ENCODE data around the gene SNRPD2.

The SNRPD2 gene

DNA sequence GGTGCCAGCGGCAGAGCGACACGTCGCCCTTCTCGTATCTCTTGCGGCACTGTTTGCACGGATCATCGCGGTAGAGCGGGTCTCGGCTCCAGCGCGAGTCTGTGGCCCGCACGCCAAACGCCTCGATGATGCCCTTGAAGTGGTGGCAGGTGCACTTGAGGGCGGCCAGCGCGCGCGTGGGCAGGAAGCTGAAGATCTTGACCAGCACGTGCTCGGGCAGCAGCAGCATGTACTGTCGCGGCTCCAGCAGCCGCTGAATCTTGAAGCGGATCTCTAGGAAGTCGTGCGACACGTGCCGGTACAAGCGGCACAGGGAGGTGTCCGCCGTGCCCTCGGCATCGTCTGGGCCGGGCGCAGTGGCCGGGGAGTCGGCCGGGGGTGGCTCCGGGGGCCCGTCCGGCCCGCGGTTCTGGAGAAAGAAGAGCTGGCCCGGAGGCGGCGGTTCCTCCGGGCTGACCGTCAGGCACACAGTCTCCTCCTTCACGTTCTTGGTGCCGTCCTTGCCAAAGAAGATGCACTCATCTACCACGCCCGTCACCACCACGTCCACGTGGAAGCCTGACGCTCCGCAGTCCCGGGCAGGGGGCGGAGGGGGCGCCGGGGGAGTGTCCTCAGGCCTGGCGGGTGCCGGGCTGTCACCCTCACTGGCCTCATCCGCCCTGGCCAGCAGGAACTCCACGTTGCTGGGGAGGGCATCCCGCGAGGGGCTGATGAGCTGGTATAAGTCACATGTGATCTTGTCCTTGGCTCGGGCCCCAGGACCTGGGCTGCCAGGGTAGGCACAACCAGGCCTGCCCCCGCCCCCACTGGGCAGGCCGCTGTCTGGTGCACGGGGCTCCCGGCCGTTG is 20.3 kb upstream of the SNRPD2 start:
- DNase-seq (ENCODE audit: insufficient read length, low spot score) (no peak), FAIRE-seq (no peak)
- no peak for TF ChIP-seq CTCF (IDR thresholded peaks at IDR 0.05; ENCODE audit: insufficient read depth, missing control alignments)

GRCh38 chr19:45710356-45711130 is 18.8 kb upstream of the SNRPD2 start:
- no peak for TF ChIP-seq CTCF (IDR thresholded peaks at IDR 0.05; ENCODE audit: insufficient read depth, missing control alignments)
- FAIRE-seq (no peak), DNase-seq (ENCODE audit: insufficient read length, low spot score) (no peak)

DNA sequence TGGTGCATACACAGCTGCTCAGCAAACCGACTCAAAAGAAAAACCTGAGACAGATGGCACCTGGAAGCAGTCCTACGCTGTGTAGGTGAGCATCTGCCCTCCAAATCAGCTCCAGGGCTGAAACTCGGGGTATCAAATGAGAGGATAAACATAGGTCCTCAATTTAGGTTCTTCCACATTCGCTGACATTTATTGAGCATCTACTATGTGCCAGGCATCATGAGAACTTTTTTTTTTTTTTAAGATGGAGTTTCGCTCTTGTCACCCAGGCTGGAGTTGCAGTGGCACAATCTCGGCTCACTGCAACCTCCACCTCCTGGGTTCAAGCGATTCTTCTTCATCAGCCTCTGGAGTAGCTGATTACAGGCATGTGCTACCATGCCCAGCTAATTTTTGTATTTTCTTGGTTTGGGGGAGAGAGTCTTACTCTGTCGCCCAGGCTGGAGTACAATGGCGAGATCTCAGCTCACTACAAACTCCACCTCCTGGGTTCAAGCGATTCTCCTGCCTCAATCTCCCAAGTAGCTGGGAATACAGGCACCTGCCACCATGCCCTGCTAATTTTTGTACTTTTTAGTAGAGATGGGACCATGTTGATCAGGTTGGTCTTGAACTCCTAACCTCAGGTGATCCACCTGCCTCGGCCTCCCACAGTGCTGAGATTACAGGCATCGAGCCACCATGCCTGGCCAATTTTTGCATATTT is 14.1 kb upstream of the SNRPD2 start:
- TF ChIP-seq CTCF (IDR thresholded peaks at IDR 0.05; ENCODE audit: insufficient read depth, missing control alignments), result no peak
- no peak for DNase-seq (ENCODE audit: insufficient read length, low spot score)
- FAIRE-seq, result no peak

GRCh38 chr19:45705115-45705514 is 13.4 kb upstream of the SNRPD2 start:
- TF ChIP-seq CTCF (IDR thresholded peaks at IDR 0.05; ENCODE audit: insufficient read depth, missing control alignments), result no peak
- DNase-seq (ENCODE audit: insufficient read length, low spot score), result no peak

DNA sequence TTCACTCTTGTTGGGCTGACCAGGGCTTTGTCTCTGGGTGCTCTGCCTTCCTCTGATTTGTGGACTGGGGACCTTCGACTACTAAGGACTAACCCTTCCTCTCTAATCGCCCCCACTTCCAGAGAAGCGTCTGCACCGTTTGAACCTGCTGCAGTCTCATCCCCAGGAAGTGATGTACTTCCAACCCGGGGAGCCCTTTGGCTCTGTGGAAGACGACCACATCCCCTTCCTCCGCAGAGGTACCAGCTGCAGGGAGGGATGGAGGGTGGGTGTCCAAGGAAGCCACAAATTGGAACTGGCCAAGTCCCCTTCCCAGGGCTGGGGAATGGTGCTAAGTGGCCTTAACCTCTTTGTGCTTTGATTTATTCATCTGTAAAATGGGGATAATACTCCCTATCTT is 9.9 kb upstream of the SNRPD2 start:
- TF ChIP-seq CTCF (IDR thresholded peaks at IDR 0.05; ENCODE audit: insufficient read depth, missing control alignments), result no peak

More at GRCh38 chr19:45705115-45705514, 13.4 kb upstream of the SNRPD2 start:
- no peak for FAIRE-seq

GRCh38 chr19:45693106-45693788 is 1.5 kb upstream of the SNRPD2 start:
- no peak for FAIRE-seq
- peak; percentile 81 for TF ChIP-seq CTCF (IDR thresholded peaks at IDR 0.05; ENCODE audit: insufficient read depth, missing control alignments)

More for the DNA sequence above, 9.9 kb upstream of the SNRPD2 start:
- DNase-seq (ENCODE audit: insufficient read length, low spot score) (no peak), FAIRE-seq (no peak)

More at GRCh38 chr19:45693106-45693788, 1.5 kb upstream of the SNRPD2 start:
- DNase-seq (ENCODE audit: insufficient read length, low spot score), result peak; percentile 67
